ENCODE data around the gene UBAC2. TPM values are rescaled to one million over a fixed set of nuclear protein-coding genes. Genes with fewer than 3 reads are reported as not detected.

UBAC2 gene
- total and polyA plus RNA-seq, 4 experiments from 2014 or later: 88.4 to 161 (median 101) TPM

- no peaks in the 10 kb centered on the region for H3K9me3 ChIP-seq (ENCODE audit: control insufficient read depth in 1 of 2, low read length in 2 of 2)
- intact Hi-C loops (cut with micrococcal nuclease): no loop called here
- no peaks in the 10 kb centered on the region for H3K36me3 Mint-ChIP-seq
- no peaks in the 10 kb centered on the region for H3K27me3 ChIP-seq (ENCODE audit: insufficient read depth, low read length)
- H3K4me3 Mint-ChIP-seq: peak overlapping the region in 2 of 8 donors; percentile 20 to 22
- CTCF ChIA-PET (ENCODE audit: partially characterized antibody): interaction anchor here (1.1 to 12.5 kb wide), 4 partner anchors 13 to 30 kb away, joined by 3 to 122 read pairs (median 26); no protein-coding TSS in a partner anchor
- no peaks in the 10 kb centered on the region for H3K36me3 ChIP-seq (ENCODE audit: insufficient read depth, low read length)
- no peak overlapping the region for H3K27ac ChIP-seq (ENCODE audit: low read depth, low read length)
- POLR2A ChIA-PET (ENCODE audit: partially characterized antibody): interaction anchor here (0.6 kb wide), 1 partner anchor 34 kb away, joined by 3 read pairs; no protein-coding TSS in a partner anchor
- no peak overlapping the region for H3K4me3 ChIP-seq (ENCODE audit: low read length in 2 of 2)
- no peak for DNase-seq
- H3K27ac Mint-ChIP-seq: peak overlapping the region in 4 of 7 donors; percentile 43 to 61 (median 58)
- peaks cover 0 to 2% (median 0%) of the 10 kb centered on the region in 8 donors for H3K9me3 Mint-ChIP-seq
- H3K4me1 Mint-ChIP-seq: peaks cover 24 to 48% (median 35%) of the 10 kb centered on the region in 4 donors
- no peaks in the 10 kb centered on the region for H3K27me3 Mint-ChIP-seq
- H3K4me1 ChIP-seq (ENCODE audit: insufficient read depth, low read length): peaks cover 42% of the 10 kb centered on the region
Measured at GRCh38 chr13:99418103-99418842, 217.6 kb downstream of the UBAC2 start.

DNA sequence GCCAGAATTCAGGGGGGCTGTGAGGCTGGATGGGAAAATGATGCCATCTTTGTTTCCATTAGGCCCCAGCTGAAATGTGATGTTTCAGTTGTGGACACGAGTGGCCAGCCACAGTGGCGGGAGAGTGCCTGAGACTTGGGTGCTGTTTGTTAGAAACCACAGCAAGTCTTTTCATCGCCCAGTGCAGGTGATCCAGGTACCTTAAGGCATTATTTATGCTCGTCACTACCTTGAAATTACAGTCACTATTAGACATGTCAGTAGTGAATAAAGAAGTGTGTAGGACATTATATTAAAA lies 218.1 kb downstream of the UBAC2 start:
- Mint-ChIP-seq H3K4me3 (peak overlapping the region in 1 of 8 donors; percentile 64), H3K4me1 (peaks cover 26 to 53% (median 37%) of the 10 kb centered on the region in 4 donors), H3K9me3 (peaks cover 0 to 2% (median 0%) of the 10 kb centered on the region in 8 donors), H3K27ac (peak overlapping the region in 2 of 7 donors; percentile 17 to 45), H3K27me3 (no peaks in the 10 kb centered on the region), H3K36me3 (no peaks in the 10 kb centered on the region)
- DNase-seq: no peak
- no peaks in the 10 kb centered on the region for H3K27me3 ChIP-seq (ENCODE audit: insufficient read depth, low read length)
- peaks cover 42% of the 10 kb centered on the region for H3K4me1 ChIP-seq (ENCODE audit: insufficient read depth, low read length)
- no peak overlapping the region for H3K4me3 ChIP-seq (ENCODE audit: low read length in 2 of 2)
- H3K9me3 ChIP-seq (ENCODE audit: control insufficient read depth in 1 of 2, low read length in 2 of 2): no peaks in the 10 kb centered on the region
- ChIA-PET POLR2A (ENCODE audit: partially characterized antibody) (no interaction called here), CTCF (ENCODE audit: partially characterized antibody) (interaction anchor here (0.8 to 12.5 kb wide), 4 partner anchors 17 to 153 kb away, joined by 3 to 122 read pairs (median 26); no protein-coding TSS in a partner anchor)
- H3K27ac ChIP-seq (ENCODE audit: low read depth, low read length): no peak overlapping the region
- H3K36me3 ChIP-seq (ENCODE audit: insufficient read depth, low read length): no peaks in the 10 kb centered on the region
- intact Hi-C loops (cut with micrococcal nuclease): no loop called here

GRCh38 chr13:99419591-99420243 lies 219.1 kb downstream of the UBAC2 start:
- H3K4me3 ChIP-seq (ENCODE audit: low read length in 2 of 2): peak overlapping the region in 1 of 2 donors; percentile 27
- no peaks in the 10 kb centered on the region for H3K36me3 ChIP-seq (ENCODE audit: insufficient read depth, low read length)
- peaks cover 46% of the 10 kb centered on the region for H3K4me1 ChIP-seq (ENCODE audit: insufficient read depth, low read length)
- no peaks in the 10 kb centered on the region for H3K27me3 Mint-ChIP-seq
- DNase-seq: no peak
- H3K27ac ChIP-seq (ENCODE audit: low read depth, low read length): peak overlapping the region; percentile 41
- ChIA-PET CTCF (ENCODE audit: partially characterized antibody) (interaction anchor here (0.7 to 12.5 kb wide), 10 partner anchors 8 to 243 kb away, joined by 3 to 122 read pairs (median 4); no protein-coding TSS in a partner anchor), POLR2A (ENCODE audit: partially characterized antibody) (interaction anchor here (0.5 to 2.2 kb wide), 19 partner anchors 8 to 215 kb away, joined by 3 to 15 read pairs (median 4); partner anchors contain the start of genes GPR18 and GPR183)
- peak overlapping the region; percentile 78 to 96 (median 86) for H3K4me3 Mint-ChIP-seq
- H3K4me1 Mint-ChIP-seq: peaks cover 27 to 58% (median 40%) of the 10 kb centered on the region in 4 donors
- no peaks in the 10 kb centered on the region for H3K27me3 ChIP-seq (ENCODE audit: insufficient read depth, low read length)
- H3K36me3 Mint-ChIP-seq: no peaks in the 10 kb centered on the region
- no peaks in the 10 kb centered on the region for H3K9me3 ChIP-seq (ENCODE audit: control insufficient read depth in 1 of 2, low read length in 2 of 2)
- H3K9me3 Mint-ChIP-seq: peaks cover 0 to 2% (median 0%) of the 10 kb centered on the region in 8 donors
- peak overlapping the region; percentile 89 to 97 (median 93) for H3K27ac Mint-ChIP-seq
- intact Hi-C loops (cut with micrococcal nuclease): loop anchor here (1.0 kb wide), 1 partner anchor 15 kb away; no protein-coding TSS in a partner anchor

DNA sequence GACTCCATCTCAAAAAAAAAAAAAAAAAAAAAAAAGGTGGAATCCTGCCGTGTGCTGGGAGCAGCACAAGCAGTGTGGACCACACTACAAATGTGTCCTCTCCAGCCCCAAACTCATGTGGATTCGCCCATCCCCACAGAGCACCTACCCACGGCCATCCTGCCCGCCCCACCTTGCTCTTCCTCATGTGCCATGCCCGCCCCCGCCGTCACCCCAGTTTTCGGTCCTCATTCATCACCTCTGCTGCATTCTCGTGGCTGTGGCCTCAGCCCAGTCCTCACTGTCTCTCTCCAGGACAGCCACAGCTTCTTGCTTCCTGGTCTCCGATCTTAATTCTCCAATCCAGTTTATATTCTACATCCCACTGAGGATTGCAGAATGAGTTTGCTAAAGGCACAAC lies 220.6 kb downstream of the UBAC2 start:
- peak overlapping the region in 5 of 7 donors; percentile 64 to 91 (median 85) for H3K27ac Mint-ChIP-seq
- H3K27me3 ChIP-seq (ENCODE audit: insufficient read depth, low read length): no peaks in the 10 kb centered on the region
- no peak for DNase-seq
- H3K27me3 Mint-ChIP-seq: no peaks in the 10 kb centered on the region
- peaks cover 40 to 67% (median 53%) of the 10 kb centered on the region in 4 donors for H3K4me1 Mint-ChIP-seq
- H3K27ac ChIP-seq (ENCODE audit: low read depth, low read length): no peak overlapping the region
- no peaks in the 10 kb centered on the region for H3K36me3 Mint-ChIP-seq
- peaks cover 62% of the 10 kb centered on the region for H3K4me1 ChIP-seq (ENCODE audit: insufficient read depth, low read length)
- no peaks in the 10 kb centered on the region for H3K9me3 ChIP-seq (ENCODE audit: control insufficient read depth in 1 of 2, low read length in 2 of 2)
- H3K4me3 ChIP-seq (ENCODE audit: low read length in 2 of 2): no peak overlapping the region
- intact Hi-C loops (cut with micrococcal nuclease): no loop called here
- peak overlapping the region in 6 of 8 donors; percentile 4 to 90 (median 44) for H3K4me3 Mint-ChIP-seq
- peaks cover 0 to 2% (median 0%) of the 10 kb centered on the region in 8 donors for H3K9me3 Mint-ChIP-seq
- CTCF ChIA-PET (ENCODE audit: partially characterized antibody): interaction anchor here (0.9 to 12.5 kb wide), 3 partner anchors 14 to 33 kb away, joined by 3 to 122 read pairs (median 49); no protein-coding TSS in a partner anchor
- POLR2A ChIA-PET (ENCODE audit: partially characterized antibody): interaction anchor here (1.0 to 2.2 kb wide), 4 partner anchors 13 to 119 kb away, joined by 4 to 15 read pairs (median 6); no protein-coding TSS in a partner anchor
- no peaks in the 10 kb centered on the region for H3K36me3 ChIP-seq (ENCODE audit: insufficient read depth, low read length)

DNA sequence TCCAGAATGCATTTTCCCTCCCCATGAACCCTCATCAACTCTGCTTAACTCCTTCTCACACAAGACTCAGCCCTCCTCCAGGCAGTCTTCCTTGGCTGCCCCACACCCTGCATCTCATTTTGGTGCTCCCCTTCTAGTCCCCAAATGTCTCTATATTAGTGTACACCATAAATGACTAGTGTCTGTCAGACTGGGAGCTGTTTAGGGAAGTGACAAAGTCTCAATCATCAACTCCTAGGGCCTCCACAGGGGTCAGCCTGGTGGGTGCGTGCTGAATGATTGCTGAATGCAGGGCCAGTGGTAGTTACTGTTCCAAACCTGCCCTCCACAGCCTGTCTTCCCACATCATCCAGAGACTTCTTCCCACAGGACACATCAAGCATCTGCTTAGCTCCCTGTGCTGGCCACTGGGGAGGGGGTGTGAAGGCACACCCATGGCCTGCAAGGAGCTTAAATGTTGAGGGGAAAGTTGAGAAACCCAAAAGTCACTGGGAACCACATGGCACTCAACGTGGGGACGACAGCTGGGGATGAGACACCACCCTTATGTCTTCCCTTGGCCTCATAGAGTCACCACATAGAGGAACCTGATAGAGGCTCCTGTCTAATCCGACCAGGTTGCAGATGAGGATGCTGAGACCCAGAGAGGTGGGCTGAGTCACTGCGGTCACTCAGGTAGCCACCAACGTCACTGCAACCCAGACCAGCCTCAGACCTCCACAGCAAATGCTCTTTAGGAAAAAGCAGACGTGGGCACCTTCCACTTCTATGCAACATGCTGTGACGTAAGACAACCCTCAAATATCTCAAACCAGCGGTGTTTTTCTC lies 221.3 kb downstream of the UBAC2 start:
- ChIA-PET POLR2A (ENCODE audit: partially characterized antibody) (interaction anchor here (2.0 to 2.2 kb wide), 2 partner anchors 12 to 115 kb away, joined by 7 to 15 read pairs; partner anchors contain the start of gene GPR183), CTCF (ENCODE audit: partially characterized antibody) (interaction anchor here (0.9 to 12.5 kb wide), 8 partner anchors 13 to 246 kb away, joined by 3 to 122 read pairs (median 3); no protein-coding TSS in a partner anchor)
- intact Hi-C loops (cut with micrococcal nuclease): no loop called here
- H3K4me3 Mint-ChIP-seq: peak overlapping the region in 6 of 8 donors; percentile 1 to 90 (median 22)
- peaks cover 0 to 2% (median 0%) of the 10 kb centered on the region in 8 donors for H3K9me3 Mint-ChIP-seq
- H3K27ac ChIP-seq (ENCODE audit: low read depth, low read length): no peak overlapping the region
- H3K36me3 ChIP-seq (ENCODE audit: insufficient read depth, low read length): no peaks in the 10 kb centered on the region
- no peaks in the 10 kb centered on the region for H3K36me3 Mint-ChIP-seq
- H3K27me3 ChIP-seq (ENCODE audit: insufficient read depth, low read length): no peaks in the 10 kb centered on the region
- H3K4me3 ChIP-seq (ENCODE audit: low read length in 2 of 2): no peak overlapping the region
- peak overlapping the region in 5 of 7 donors; percentile 64 to 91 (median 84) for H3K27ac Mint-ChIP-seq
- no peak for DNase-seq
- no peaks in the 10 kb centered on the region for H3K9me3 ChIP-seq (ENCODE audit: control insufficient read depth in 1 of 2, low read length in 2 of 2)
- peaks cover 61% of the 10 kb centered on the region for H3K4me1 ChIP-seq (ENCODE audit: insufficient read depth, low read length)
- no peaks in the 10 kb centered on the region for H3K27me3 Mint-ChIP-seq
- peaks cover 42 to 71% (median 56%) of the 10 kb centered on the region in 4 donors for H3K4me1 Mint-ChIP-seq

DNA sequence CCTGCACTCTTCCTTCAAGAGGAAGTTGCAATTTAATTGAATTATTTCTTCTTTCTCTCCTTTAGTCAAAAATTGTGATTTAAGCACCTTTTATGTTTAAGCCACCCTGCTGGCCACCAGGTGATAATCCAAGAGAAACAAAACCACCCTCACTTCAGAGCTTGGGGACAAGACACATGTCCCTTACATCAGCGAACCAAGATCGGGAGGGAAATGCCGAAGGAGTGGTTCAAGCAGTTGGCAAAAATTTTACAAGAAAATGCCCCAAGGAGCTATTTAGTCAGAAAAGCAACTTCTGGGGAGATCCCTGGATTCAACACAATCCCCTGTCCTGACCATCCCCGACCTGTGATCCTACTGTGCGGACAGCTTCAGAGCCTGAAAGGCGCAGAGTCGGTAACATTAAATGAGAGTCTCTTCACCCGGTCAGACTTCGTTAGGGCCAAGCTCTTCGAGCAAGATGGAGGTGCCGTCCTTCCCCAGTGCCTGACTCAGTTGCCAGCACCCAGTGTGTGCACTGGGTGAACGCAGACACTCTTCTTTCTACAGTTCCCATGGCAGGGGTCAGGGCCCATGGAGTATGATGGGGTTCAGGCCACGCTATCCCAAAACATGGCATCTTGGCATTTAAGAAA lies 222.0 kb downstream of the UBAC2 start:
- peak overlapping the region in 2 of 8 donors; percentile 40 to 43 for H3K4me3 Mint-ChIP-seq
- H3K9me3 Mint-ChIP-seq: peaks cover 0 to 2% (median 0%) of the 10 kb centered on the region in 8 donors

More for the DNA sequence above, 222.0 kb downstream of the UBAC2 start:
- peak overlapping the region in 4 of 7 donors; percentile 20 to 84 (median 50) for H3K27ac Mint-ChIP-seq
- peaks cover 64% of the 10 kb centered on the region for H3K4me1 ChIP-seq (ENCODE audit: insufficient read depth, low read length)
- no peaks in the 10 kb centered on the region for H3K27me3 Mint-ChIP-seq
- H3K4me1 Mint-ChIP-seq: peaks cover 41 to 74% (median 55%) of the 10 kb centered on the region in 4 donors
- no peaks in the 10 kb centered on the region for H3K36me3 Mint-ChIP-seq
- no peak overlapping the region for H3K27ac ChIP-seq (ENCODE audit: low read depth, low read length)
- H3K4me3 ChIP-seq (ENCODE audit: low read length in 2 of 2): no peak overlapping the region
- H3K36me3 ChIP-seq (ENCODE audit: insufficient read depth, low read length): no peaks in the 10 kb centered on the region
- no peaks in the 10 kb centered on the region for H3K9me3 ChIP-seq (ENCODE audit: control insufficient read depth in 1 of 2, low read length in 2 of 2)
- ChIA-PET POLR2A (ENCODE audit: partially characterized antibody) (interaction anchor here (0.9 to 2.0 kb wide), 3 partner anchors 10 to 116 kb away, joined by 3 to 7 read pairs (median 5); partner anchors contain the start of gene GPR183), CTCF (ENCODE audit: partially characterized antibody) (interaction anchor here (0.9 to 12.5 kb wide), 8 partner anchors 13 to 246 kb away, joined by 3 to 122 read pairs (median 3); no protein-coding TSS in a partner anchor)
- no peak for DNase-seq
- intact Hi-C loops (cut with micrococcal nuclease): no loop called here
- H3K27me3 ChIP-seq (ENCODE audit: insufficient read depth, low read length): no peaks in the 10 kb centered on the region

Data from CD4-positive, alpha-beta memory T cell (primary cell).